Upper lobe of left lung (tissue), 4 donors: Measurements from ENCODE around the gene LGMN.
A peak's percentile ranks its signal among the peaks of the same experiment; 100 is the strongest.

ENCODE experiments used
- CTCF ChIP-seq, 6 experiments: fragments of 450-650 bp in 4 of 6; fragments of 200-600 bp in 2 of 6; sonication (generic) in 2 of 6; IDR thresholded peaks; one replicate each; pipeline ENCODE4 v1.5.1; 2016 to 2019; ENCODE audit warnings: antibody characterized with exemption in 6 of 6
- EP300 ChIP-seq, 4 donors: sonication (generic); formaldehyde crosslinking; IDR thresholded peaks; one replicate each; pipeline ENCODE4 v1.5.1; 2017; ENCODE audit warnings: antibody characterized with exemption in 4 of 4, control low read depth in 2 of 4
- POLR2A ChIP-seq, 4 donors: fragments of 450-650 bp; IDR thresholded peaks; one replicate each; pipeline ENCODE4 v1.5.1; 2016 to 2017; ENCODE audit warnings: antibody characterized with exemption in 4 of 4, mild to moderate bottlenecking in 2 of 4
- POLR2AphosphoS5 ChIP-seq, 2 donors: sonication (generic); formaldehyde crosslinking; IDR thresholded peaks; one replicate each; pipeline ENCODE4 v1.5.1; 2017; ENCODE audit warnings: antibody characterized with exemption in 2 of 2

- TF ChIP-seq CTCF (IDR thresholded peaks at IDR 0.05) (peak; percentile 15 to 83 (median 64)), EP300 (IDR thresholded peaks at IDR 0.05) (peak in 1 of 4 donors; percentile 79), POLR2AphosphoS5 (IDR thresholded peaks at IDR 0.05) (peak; percentile 83 to 94), POLR2A (IDR thresholded peaks at IDR 0.05) (peak in 3 of 4 donors; percentile 76 to 89 (median 83))
Observed at GRCh38 chr14:92793709-92794546, 45.5 kb upstream of the LGMN start, which contains the start of gene GOLGA5.
